Panc1 (cell line): Measurements from ENCODE around the gene HSD17B11. TPM values are rescaled to one million over a fixed set of nuclear protein-coding genes. Genes with fewer than 3 reads are reported as not detected.

Source experiments
- ATAC-seq: fragments of 200-7000 bp; cut with Tn5 transposase; 2 replicates; pipeline ENCODE4 v1.9.1; 2020; ENCODE audit warnings: mild to moderate bottlenecking, moderate library complexity
- BruUV-seq: library from RNA; stranded (reverse); fragments of 400-500 nt; replicated peaks from 2 replicates; lab custom pipeline; 2021; lab: Mats Ljungman, UMichigan
- CTCF ChIA-PET: fragments of 300-600 bp; sonication (Branson Sonifier 250); formaldehyde crosslinking; loops from one replicate; lab custom pipeline; 2022; ENCODE audit warnings: antibody characterized with exemption; lab: Charles Lee
- POLR2A ChIA-PET: fragments of 300-600 bp; sonication (Branson Sonifier 250); formaldehyde crosslinking; loops from one replicate; lab custom pipeline; 2022; ENCODE audit warnings: antibody characterized with exemption; lab: Charles Lee
- DNase-seq: peaks from one replicate; pipeline ENCODE4 v3.0.0-alpha.2; 2010; ENCODE audit warnings: low read depth, low spot score
- H3K27ac ChIP-seq: 2 replicates; pipeline ENCODE4 v1.5.1; 2011; ENCODE audit warnings: mild to moderate bottlenecking, low read length, inconsistent platforms
- H3K27me3 ChIP-seq: fragments of 200-500 bp; sonication (Bioruptor generic); 2 replicates; pipeline ENCODE4 v1.6.0; 2014; ENCODE audit warnings: low read length, inconsistent platforms; ENCODE audit not compliant: control insufficient read depth, insufficient read depth
- H3K36me3 ChIP-seq: fragments of 200-500 bp; sonication (Bioruptor generic); 2 replicates; pipeline ENCODE4 v1.5.1; 2014; ENCODE audit warnings: inconsistent platforms, mild to moderate bottlenecking, low read length, moderate library complexity; ENCODE audit not compliant: control insufficient read depth, insufficient read depth
- H3K4me1 ChIP-seq: 2 replicates; pipeline ENCODE4 v1.5.1; 2011; ENCODE audit warnings: inconsistent platforms, mild to moderate bottlenecking, low read length, moderate library complexity; ENCODE audit not compliant: control insufficient read depth, insufficient read depth
- H3K4me3 ChIP-seq, 2 experiments: 2 replicates each; pipeline ENCODE4 v1.5.1; 2011 to 2012; ENCODE audit warnings: low read depth in 2 of 2, low read length in 2 of 2, mild to moderate bottlenecking in 2 of 2, inconsistent platforms in 1 of 2, moderate library complexity in 1 of 2
- H3K9me3 ChIP-seq: fragments of 200-500 bp; sonication (Bioruptor generic); 2 replicates; pipeline ENCODE4 v1.5.1; 2014; ENCODE audit warnings: low read depth, mild to moderate bottlenecking, inconsistent platforms, low read length, moderate library complexity; ENCODE audit not compliant: control insufficient read depth, insufficient read depth
- CTCF ChIP-seq: fragments of 450-650 bp; IDR thresholded peaks from 2 replicates; pipeline ENCODE4 v1.5.1; 2017; ENCODE audit warnings: mild to moderate bottlenecking
- POLR2AphosphoS5 ChIP-seq: IDR thresholded peaks from 2 replicates; pipeline ENCODE4 v1.6.1; 2012; ENCODE audit warnings: mild to moderate bottlenecking, low read depth, low read length, moderate library complexity
- REST ChIP-seq, 2 experiments: IDR thresholded peaks; 2 replicates each; pipeline ENCODE4 v1.6.1; 2011 to 2012; ENCODE audit warnings: low read depth in 2 of 2, control low read depth in 1 of 2, low read length in 1 of 2, mild to moderate bottlenecking in 1 of 2, moderate library complexity in 1 of 2; ENCODE audit not compliant: insufficient read depth in 1 of 2
- SIN3A ChIP-seq: IDR thresholded peaks from 2 replicates; pipeline ENCODE4 v1.6.1; 2012; ENCODE audit warnings: low read depth, mild to moderate bottlenecking, low read length, moderate library complexity, borderline replicate concordance; ENCODE audit not compliant: insufficient read depth
- TCF7L2 ChIP-seq: IDR thresholded peaks from 2 replicates; pipeline ENCODE4 v1.6.1; 2011; ENCODE audit warnings: mild to moderate bottlenecking, low read depth, low read length, inconsistent platforms
- in situ Hi-C: cut with HindIII; loops from 2 replicates; pipeline ENCODE4 v1.10.0; 2016; ENCODE audit warnings: low sequenced_read_pairs, low pct_unique_long_range_greater_than_20kb
- intact Hi-C: fragments of 100-400 bp; cut with micrococcal nuclease; formaldehyde crosslinking; loops from one replicate; pipeline ENCODE4 v1.10.0; 2022; ENCODE audit not compliant: unreplicated experiment
- total RNA-seq: library from RNA; stranded (reverse); gene quantifications from one replicate; pipeline ENCODE4 v1.2.1, GENCODE V29; 2021; ENCODE audit not compliant: unreplicated experiment

HSD17B11 gene
- total RNA-seq, 1 experiment from 2014 or later = 34.9 TPM

GRCh38 chr4:87427518-87427868, 36.5 kb upstream of the HSD17B11 start:
- ChIA-PET CTCF (no interaction called here), POLR2A (no interaction called here)
- DNase-seq = no peak
- peaks cover 3% of the 10 kb centered on the region for H3K4me1 ChIP-seq
- in situ Hi-C loops = no loop called here
- no peaks in the 10 kb centered on the region; the same call in 1 of the 2 replicates for H3K36me3 ChIP-seq
- TF ChIP-seq TCF7L2 (no peak), SIN3A (no peak), CTCF (no peak), REST (IDR thresholded peaks at IDR 0.05; ENCODE audit: insufficient read depth in 1 of 2, low read depth in 2 of 2, low read length in 1 of 2) (no peak)
- ATAC-seq = no peak
- H3K27me3 ChIP-seq = no peaks in the 10 kb centered on the region
- H3K27ac ChIP-seq = no peak overlapping the region
- H3K4me3 ChIP-seq = no peak overlapping the region
- BruUV-seq = no TSS peak
- intact Hi-C loops = no loop called here
- H3K9me3 ChIP-seq = no peaks in the 10 kb centered on the region

GRCh38 chr4:87426865-87427517, 36.0 kb upstream of the HSD17B11 start:
- POLR2A ChIA-PET = no interaction called here
- Histone ChIP-seq H3K9me3 (no peaks in the 10 kb centered on the region), H3K27me3 (no peaks in the 10 kb centered on the region), H3K4me3 (no peak overlapping the region), H3K4me1 (peaks cover 3% of the 10 kb centered on the region), H3K27ac (no peak overlapping the region), H3K36me3 (no peaks in the 10 kb centered on the region; the same call in 1 of the 2 replicates)
- no peak for ATAC-seq
- in situ Hi-C loops = no loop called here
- no peak for DNase-seq
- CTCF ChIA-PET = no interaction called here
- no peak for TF ChIP-seq POLR2AphosphoS5
- TF ChIP-seq SIN3A = no peak
- no peak for TF ChIP-seq CTCF
- no peak for TF ChIP-seq REST (IDR thresholded peaks at IDR 0.05; ENCODE audit: insufficient read depth in 1 of 2, low read depth in 2 of 2, low read length in 1 of 2)
- no peak for TF ChIP-seq TCF7L2
- BruUV-seq = no TSS peak
- intact Hi-C loops = no loop called here
